ENCODE measurements around the gene HEG1. TPM values are rescaled to one million over a fixed set of nuclear protein-coding genes. Genes with fewer than 3 reads are reported as not detected.

The HEG1 gene
- total RNA-seq, 2 donors from 2014 or later, result 202 to 210 TPM

DNA sequence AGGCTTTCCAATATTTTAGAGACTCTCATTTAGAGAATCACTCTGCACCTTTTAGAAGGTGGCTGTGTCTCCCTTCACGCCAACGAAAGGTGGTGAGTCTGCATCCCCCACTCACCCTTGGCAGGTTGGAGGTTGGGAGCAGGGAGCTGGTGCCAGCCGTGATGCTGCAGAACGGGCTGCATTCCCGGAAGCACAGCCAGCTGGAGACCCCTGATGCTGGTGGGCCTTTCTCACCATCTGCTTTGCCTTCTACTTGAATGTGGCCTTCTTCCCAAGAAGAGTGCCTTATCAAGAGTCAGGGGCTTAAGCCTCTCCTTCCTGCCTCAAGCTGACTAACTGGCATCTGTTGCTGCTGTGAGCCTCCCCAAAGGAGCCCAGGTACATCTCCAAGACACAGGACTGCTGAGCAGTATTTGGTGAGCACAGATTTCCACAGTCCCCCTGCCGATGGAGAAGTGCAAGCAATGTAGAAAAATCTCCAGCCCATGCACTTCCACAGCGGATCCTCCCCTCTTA, 17.7 kb upstream of the HEG1 start:
- Histone ChIP-seq H3K9me3 (no peaks in the 10 kb centered on the region), H3K4me3 (no peak overlapping the region), H3K27me3 (no peaks in the 10 kb centered on the region), H3K36me3 (no peaks in the 10 kb centered on the region), H3K27ac (peak overlapping the region in 1 of 2 donors; percentile 14), H3K4me1 (no peaks in the 10 kb centered on the region)
- no peak for DNase-seq (ENCODE audit: low spot score)
- TF ChIP-seq, protein P1, sequence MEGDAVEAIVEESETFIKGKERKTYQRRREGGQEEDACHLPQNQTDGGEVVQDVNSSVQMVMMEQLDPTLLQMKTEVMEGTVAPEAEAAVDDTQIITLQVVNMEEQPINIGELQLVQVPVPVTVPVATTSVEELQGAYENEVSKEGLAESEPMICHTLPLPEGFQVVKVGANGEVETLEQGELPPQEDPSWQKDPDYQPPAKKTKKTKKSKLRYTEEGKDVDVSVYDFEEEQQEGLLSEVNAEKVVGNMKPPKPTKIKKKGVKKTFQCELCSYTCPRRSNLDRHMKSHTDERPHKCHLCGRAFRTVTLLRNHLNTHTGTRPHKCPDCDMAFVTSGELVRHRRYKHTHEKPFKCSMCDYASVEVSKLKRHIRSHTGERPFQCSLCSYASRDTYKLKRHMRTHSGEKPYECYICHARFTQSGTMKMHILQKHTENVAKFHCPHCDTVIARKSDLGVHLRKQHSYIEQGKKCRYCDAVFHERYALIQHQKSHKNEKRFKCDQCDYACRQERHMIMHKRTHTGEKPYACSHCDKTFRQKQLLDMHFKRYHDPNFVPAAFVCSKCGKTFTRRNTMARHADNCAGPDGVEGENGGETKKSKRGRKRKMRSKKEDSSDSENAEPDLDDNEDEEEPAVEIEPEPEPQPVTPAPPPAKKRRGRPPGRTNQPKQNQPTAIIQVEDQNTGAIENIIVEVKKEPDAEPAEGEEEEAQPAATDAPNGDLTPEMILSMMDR (IDR thresholded peaks at IDR 0.05), result no peak

DNA sequence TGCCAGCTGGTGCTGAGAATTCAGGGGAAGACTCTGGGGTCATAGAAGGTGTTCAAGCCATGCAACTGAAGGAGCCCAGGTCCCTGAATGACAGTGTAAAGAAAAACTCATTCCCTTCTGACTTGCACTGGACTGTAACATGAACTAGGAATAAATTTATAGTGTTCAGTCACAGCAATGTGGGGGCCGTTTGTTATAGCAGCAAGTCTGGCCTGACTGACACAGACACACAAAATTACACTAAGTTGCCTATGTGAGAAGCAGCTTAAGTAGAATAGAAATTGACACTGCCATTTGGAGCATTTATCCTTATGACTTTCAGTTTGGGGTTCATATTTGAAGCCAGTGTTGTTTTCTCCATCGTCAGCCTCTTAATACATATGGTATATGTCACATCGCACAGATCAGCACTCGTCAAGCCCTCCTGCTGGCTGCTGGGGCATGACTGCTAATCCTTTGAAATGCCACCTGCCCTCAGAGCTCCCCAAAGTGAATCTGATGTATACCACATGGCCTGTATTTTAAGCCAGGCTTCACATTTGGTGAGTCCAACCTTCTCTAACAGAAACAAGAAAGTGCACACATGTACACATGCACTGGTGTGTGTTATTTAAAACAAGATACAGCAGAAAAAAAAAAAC, 17.1 kb upstream of the HEG1 start:
- Histone ChIP-seq H3K4me1 (no peaks in the 10 kb centered on the region), H3K36me3 (no peaks in the 10 kb centered on the region), H3K27me3 (no peaks in the 10 kb centered on the region), H3K4me3 (no peak overlapping the region), H3K27ac (peak overlapping the region in 1 of 2 donors; percentile 14), H3K9me3 (no peaks in the 10 kb centered on the region)
- no peak for DNase-seq (ENCODE audit: low spot score)
- TF ChIP-seq, protein P1 (IDR thresholded peaks at IDR 0.05), result no peak

DNA sequence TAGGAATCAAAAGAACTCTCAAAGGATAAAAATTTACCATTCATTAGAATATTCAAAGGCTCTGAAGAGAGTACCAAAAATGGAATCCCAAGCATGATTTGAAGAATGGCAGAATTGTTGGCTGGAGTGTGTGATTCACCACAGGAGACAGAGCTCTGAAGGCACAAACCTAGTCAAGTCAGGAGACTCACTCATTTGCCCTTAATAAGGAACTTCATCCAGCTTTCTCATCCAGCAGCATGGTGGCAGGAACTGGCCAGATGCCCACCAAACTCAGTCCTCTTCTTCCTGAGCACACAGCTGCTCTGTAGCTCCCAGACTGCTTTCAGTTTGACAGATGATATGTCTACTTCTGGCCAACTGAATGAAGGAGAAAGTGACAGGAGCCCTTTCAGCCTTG, 16.5 kb upstream of the HEG1 start:
- Histone ChIP-seq H3K27me3 (no peaks in the 10 kb centered on the region), H3K27ac (peak overlapping the region in 1 of 2 donors; percentile 14), H3K4me1 (peaks cover 0 to 4% of the 10 kb centered on the region in 2 donors), H3K36me3 (no peaks in the 10 kb centered on the region), H3K9me3 (no peaks in the 10 kb centered on the region), H3K4me3 (no peak overlapping the region)
- no peak for DNase-seq (ENCODE audit: low spot score)
- TF ChIP-seq, protein P1 (IDR thresholded peaks at IDR 0.05), result no peak

DNA sequence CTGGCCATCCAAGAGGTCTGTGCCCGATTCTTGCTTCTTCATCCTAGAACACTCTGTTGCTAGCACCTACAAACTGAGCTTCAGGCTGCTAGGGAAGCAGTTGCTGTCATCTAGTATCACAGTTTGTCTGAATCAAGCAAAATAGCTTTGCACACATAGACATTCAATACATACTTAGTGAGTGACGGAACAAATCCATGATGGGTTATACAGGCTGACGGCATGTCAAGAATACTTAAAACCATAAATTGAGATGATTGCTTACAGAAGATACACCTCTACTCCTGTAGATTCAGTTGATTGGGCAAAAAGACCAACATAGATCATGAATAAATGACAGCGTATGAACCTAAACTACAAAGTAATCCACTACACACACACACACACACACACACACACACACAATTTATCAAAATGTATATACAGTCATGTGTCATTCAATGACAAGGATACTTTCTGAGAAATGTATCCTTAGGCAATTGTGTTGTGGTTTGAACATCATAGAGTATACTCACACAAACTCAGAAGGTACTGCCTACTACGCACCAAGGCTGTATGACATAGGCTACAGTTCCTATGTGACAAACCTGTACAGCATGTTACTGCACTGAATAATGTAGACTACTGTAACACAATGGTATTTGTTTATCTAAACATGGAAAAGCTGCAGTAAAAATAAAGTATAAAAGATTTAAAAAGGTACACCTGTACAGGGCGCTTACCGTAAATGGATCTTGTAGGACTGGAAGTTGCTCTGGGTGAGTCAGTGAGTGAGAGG, 14.4 kb upstream of the HEG1 start:
- no peak for DNase-seq (ENCODE audit: low spot score)
- no peak overlapping the region for H3K27ac ChIP-seq
- TF ChIP-seq, protein P1 (IDR thresholded peaks at IDR 0.05), result no peak
- no peak overlapping the region for H3K4me3 ChIP-seq
- H3K9me3 ChIP-seq, result no peaks in the 10 kb centered on the region
- no peaks in the 10 kb centered on the region for H3K27me3 ChIP-seq
- H3K36me3 ChIP-seq, result no peaks in the 10 kb centered on the region
- peaks cover 0 to 8% of the 10 kb centered on the region in 2 donors for H3K4me1 ChIP-seq

DNA sequence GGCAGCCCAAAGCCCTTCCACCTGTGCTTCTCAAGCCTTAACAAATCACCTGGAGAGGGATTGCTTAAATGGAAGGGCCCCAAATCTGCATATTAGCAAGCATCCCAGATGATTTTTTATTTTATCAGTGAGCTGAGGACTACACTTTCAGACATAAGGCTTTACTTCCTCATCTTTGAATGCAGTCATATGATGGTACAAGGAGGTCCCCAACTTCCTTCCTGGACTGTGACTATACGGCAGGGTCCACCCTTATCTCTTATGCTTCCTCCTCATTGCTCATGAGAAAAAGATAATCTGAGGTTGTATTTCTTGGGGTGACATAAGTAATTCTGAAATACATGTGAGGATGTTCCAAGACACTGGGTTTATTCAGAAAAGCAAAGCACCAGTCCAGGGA, 13.7 kb upstream of the HEG1 start:
- Histone ChIP-seq H3K9me3 (no peaks in the 10 kb centered on the region), H3K27ac (no peak overlapping the region), H3K4me1 (peaks cover 0 to 8% of the 10 kb centered on the region in 2 donors), H3K36me3 (no peaks in the 10 kb centered on the region), H3K4me3 (no peak overlapping the region), H3K27me3 (no peaks in the 10 kb centered on the region)
- TF ChIP-seq, protein P1 (IDR thresholded peaks at IDR 0.05), result no peak
- DNase-seq (ENCODE audit: low spot score), result no peak

Data from right atrium auricular region (tissue), 2 donors.